ENCODE results near the gene MICALL1. TPM values are rescaled to one million over a fixed set of nuclear protein-coding genes. Genes with fewer than 3 reads are reported as not detected.

Gene MICALL1
- total and polyA plus RNA-seq, 2 of the 13 experiments (the other 11 are each of a cell fraction or from before 2014, with no cell fraction given): 7.6 to 10.6 TPM

GRCh38 chr22:37905534-37906363 lies at the start of gene MICALL1 (continued):
- TF ChIP-seq, protein P1, sequence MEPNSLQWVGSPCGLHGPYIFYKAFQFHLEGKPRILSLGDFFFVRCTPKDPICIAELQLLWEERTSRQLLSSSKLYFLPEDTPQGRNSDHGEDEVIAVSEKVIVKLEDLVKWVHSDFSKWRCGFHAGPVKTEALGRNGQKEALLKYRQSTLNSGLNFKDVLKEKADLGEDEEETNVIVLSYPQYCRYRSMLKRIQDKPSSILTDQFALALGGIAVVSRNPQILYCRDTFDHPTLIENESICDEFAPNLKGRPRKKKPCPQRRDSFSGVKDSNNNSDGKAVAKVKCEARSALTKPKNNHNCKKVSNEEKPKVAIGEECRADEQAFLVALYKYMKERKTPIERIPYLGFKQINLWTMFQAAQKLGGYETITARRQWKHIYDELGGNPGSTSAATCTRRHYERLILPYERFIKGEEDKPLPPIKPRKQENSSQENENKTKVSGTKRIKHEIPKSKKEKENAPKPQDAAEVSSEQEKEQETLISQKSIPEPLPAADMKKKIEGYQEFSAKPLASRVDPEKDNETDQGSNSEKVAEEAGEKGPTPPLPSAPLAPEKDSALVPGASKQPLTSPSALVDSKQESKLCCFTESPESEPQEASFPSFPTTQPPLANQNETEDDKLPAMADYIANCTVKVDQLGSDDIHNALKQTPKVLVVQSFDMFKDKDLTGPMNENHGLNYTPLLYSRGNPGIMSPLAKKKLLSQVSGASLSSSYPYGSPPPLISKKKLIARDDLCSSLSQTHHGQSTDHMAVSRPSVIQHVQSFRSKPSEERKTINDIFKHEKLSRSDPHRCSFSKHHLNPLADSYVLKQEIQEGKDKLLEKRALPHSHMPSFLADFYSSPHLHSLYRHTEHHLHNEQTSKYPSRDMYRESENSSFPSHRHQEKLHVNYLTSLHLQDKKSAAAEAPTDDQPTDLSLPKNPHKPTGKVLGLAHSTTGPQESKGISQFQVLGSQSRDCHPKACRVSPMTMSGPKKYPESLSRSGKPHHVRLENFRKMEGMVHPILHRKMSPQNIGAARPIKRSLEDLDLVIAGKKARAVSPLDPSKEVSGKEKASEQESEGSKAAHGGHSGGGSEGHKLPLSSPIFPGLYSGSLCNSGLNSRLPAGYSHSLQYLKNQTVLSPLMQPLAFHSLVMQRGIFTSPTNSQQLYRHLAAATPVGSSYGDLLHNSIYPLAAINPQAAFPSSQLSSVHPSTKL (CRISPR knock-in tag; IDR thresholded peaks at IDR 0.05): no peak
- peak; percentile 7; the same call in 1 of the 2 replicates for TF ChIP-seq MXD4 (CRISPR knock-in tag; IDR thresholded peaks at IDR 0.05)
- TF ChIP-seq, protein P2, sequence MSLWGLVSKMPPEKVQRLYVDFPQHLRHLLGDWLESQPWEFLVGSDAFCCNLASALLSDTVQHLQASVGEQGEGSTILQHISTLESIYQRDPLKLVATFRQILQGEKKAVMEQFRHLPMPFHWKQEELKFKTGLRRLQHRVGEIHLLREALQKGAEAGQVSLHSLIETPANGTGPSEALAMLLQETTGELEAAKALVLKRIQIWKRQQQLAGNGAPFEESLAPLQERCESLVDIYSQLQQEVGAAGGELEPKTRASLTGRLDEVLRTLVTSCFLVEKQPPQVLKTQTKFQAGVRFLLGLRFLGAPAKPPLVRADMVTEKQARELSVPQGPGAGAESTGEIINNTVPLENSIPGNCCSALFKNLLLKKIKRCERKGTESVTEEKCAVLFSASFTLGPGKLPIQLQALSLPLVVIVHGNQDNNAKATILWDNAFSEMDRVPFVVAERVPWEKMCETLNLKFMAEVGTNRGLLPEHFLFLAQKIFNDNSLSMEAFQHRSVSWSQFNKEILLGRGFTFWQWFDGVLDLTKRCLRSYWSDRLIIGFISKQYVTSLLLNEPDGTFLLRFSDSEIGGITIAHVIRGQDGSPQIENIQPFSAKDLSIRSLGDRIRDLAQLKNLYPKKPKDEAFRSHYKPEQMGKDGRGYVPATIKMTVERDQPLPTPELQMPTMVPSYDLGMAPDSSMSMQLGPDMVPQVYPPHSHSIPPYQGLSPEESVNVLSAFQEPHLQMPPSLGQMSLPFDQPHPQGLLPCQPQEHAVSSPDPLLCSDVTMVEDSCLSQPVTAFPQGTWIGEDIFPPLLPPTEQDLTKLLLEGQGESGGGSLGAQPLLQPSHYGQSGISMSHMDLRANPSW (CRISPR knock-in tag; IDR thresholded peaks at IDR 0.05; ENCODE audit: borderline replicate concordance): no peak
- no peak for TF ChIP-seq ZBTB1 (CRISPR knock-in tag; IDR thresholded peaks at IDR 0.05; ENCODE audit: borderline replicate concordance)
- peak; percentile 92 for TF ChIP-seq ZNF777 (CRISPR knock-in tag; IDR thresholded peaks at IDR 0.05)
- TF ChIP-seq RFX1 (IDR thresholded peaks at IDR 0.05): no peak
- no peak for TF ChIP-seq NCOR1 (IDR thresholded peaks at IDR 0.05; ENCODE audit: borderline replicate concordance, low read length)
- TF ChIP-seq PRDM10 (CRISPR knock-in tag; IDR thresholded peaks at IDR 0.05; ENCODE audit: low read depth): no peak
- no peak for TF ChIP-seq ZNF672 (CRISPR knock-in tag; IDR thresholded peaks at IDR 0.05)
- TF ChIP-seq, protein P3, sequence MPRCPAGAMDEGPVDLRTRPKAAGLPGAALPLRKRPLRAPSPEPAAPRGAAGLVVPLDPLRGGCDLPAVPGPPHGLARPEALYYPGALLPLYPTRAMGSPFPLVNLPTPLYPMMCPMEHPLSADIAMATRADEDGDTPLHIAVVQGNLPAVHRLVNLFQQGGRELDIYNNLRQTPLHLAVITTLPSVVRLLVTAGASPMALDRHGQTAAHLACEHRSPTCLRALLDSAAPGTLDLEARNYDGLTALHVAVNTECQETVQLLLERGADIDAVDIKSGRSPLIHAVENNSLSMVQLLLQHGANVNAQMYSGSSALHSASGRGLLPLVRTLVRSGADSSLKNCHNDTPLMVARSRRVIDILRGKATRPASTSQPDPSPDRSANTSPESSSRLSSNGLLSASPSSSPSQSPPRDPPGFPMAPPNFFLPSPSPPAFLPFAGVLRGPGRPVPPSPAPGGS (CRISPR knock-in tag; IDR thresholded peaks at IDR 0.05): 0 out of 2 replicates have a peak, but pooled peaks have one; percentile 63
- TF ChIP-seq ZNF17 (CRISPR knock-in tag; IDR thresholded peaks at IDR 0.05): no peak
- TF ChIP-seq SKI (IDR thresholded peaks at IDR 0.05; ENCODE audit: partially characterized antibody): no peak
- no peak for TF ChIP-seq PHF20 (CRISPR knock-in tag; IDR thresholded peaks at IDR 0.05)
- TF ChIP-seq FIP1L1 (IDR thresholded peaks at IDR 0.05; ENCODE audit: borderline replicate concordance, insufficient read depth, low read depth, low read length): no peak
- no peak for TF ChIP-seq GPN1 (CRISPR knock-in tag; IDR thresholded peaks at IDR 0.05; ENCODE audit: borderline replicate concordance)
- no peak for TF ChIP-seq ZNF354B (CRISPR knock-in tag; IDR thresholded peaks at IDR 0.05)
- peak; percentile 73 for TF ChIP-seq ZNF883 (CRISPR knock-in tag; IDR thresholded peaks at IDR 0.05; ENCODE audit: not compliant biosample characterization)
- no peak for TF ChIP-seq ZSCAN12 (CRISPR knock-in tag; IDR thresholded peaks at IDR 0.05)
